Retinal pigment epithelial cell (primary cell): ENCODE data around the gene DIRAS1.

ENCODE experiments used
- DNase-seq: peaks from one replicate; pipeline ENCODE4 v3.0.0-alpha.2; 2010; ENCODE audit warnings: low read depth
- H3K4me3 ChIP-seq: 2 replicates; pipeline ENCODE4 v1.5.1; 2011; ENCODE audit warnings: mild to moderate bottlenecking, low read length, control low read depth, moderate library complexity
- CTCF ChIP-seq: conservative IDR thresholded peaks from 2 replicates; pipeline ENCODE4 v1.5.1; 2011; ENCODE audit warnings: low read depth, low read length, control low read depth, inconsistent platforms

DIRAS1 gene

GRCh38 chr19:2759965-2760364, 38.8 kb upstream of the DIRAS1 start:
- H3K4me3 ChIP-seq = no peak overlapping the region
- TF ChIP-seq CTCF = no peak
- no peak for DNase-seq

GRCh38 chr19:2759362-2759761, 38.2 kb upstream of the DIRAS1 start:
- H3K4me3 ChIP-seq = no peak overlapping the region
- no peak for TF ChIP-seq CTCF
- DNase-seq = no peak

DNA sequence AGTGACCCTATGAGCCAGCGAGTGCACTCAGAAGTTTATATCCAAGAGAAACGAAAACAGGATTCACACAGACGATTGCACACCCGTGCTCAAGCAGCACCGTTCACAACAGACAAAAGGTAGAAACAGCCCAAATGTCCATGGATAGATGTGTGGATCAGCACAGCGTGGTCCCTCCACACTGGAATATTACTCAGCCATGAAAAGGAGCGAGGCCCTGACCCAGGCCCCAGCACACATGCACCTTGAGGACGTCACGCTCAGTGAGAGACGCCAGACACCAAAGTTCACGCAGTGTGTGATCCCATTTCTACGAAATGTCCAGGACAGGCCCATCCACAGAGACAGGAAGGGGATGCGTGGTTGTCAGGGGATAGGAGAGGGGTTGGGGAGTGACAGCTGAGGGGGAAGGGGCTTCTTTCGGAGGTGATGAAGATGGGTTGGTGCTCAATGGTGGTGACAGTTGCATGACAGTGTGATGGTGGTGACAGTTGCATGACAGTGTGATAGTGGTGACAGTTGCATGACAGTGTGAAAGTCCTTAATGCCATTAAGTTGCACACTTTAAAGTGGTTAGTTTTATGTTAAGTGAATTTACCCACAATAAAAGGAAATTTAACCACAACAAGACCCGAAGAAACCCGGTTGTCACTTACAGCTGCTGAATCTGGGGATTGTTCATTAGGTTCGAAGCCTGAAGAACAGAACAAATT, 37.6 kb upstream of the DIRAS1 start:
- no peak overlapping the region for H3K4me3 ChIP-seq
- no peak for DNase-seq
- TF ChIP-seq CTCF = no peak

DNA sequence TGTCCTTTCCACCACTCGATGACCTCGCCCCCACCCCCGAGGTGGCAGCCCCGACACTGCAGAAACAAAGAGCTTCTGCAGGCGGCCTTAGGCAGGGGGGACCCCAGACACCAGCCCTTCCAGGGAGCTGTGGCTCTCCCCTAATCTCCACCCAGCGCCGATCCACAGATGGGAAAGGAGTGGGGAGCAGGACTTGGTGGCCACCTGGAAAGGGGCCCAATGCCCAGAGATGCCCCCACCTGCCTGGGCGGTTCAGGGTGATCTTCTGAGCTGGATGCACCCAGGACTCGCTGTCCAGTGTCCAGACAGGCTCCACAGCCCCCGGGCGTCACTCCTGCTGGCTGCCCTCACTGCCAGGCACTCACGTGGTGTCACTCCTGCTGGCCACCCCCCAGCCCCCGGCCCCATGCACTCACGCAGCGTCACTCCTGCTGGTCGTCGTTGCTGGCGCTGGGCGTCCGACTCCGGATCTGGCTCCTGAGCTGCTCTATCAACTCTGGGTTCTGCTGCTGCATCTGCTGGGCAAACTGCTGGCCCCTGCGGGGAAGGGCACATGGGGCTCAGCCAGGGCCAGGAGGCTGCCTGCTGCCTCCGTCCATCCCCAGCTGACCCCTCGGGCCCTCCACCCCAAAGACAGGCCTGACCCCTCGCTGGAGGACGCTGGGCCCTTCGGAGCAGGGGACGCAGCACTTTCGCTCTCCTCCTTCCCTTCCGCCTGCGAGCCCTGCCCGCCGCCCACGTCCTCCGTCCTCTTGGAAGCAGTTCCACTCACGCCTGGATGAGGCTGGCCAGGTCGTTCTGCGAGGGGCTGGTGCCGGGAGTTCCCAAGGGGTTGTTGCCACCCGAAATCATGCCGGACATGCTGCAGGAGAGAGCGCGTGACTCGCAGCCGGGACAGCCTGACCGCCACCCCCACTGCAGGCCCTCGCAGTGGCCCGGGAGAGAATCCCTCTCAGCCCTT, 36.0 kb upstream of the DIRAS1 start:
- no peak for TF ChIP-seq CTCF
- no peak for DNase-seq
- H3K4me3 ChIP-seq = no peak overlapping the region

DNA sequence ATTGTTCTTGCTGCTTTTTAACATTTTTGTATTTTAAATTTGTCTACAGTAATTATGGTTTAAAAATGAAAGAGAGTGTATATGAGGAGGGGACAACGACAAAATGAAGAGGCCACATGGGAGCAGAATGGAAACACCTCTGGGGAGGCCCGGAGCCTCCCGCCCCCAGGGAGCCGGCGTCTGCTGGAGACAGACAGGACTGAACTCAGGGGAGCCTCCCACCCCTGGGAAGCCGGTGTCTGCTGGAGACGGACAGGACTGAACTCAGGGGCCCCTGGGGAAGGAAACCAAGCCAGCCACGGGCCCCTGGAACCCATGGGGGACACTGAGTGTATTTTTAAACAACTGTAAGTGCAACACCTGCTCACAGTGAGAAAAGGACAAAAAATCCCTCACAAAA, 35.3 kb upstream of the DIRAS1 start:
- TF ChIP-seq CTCF = no peak
- no peak for DNase-seq

DNA sequence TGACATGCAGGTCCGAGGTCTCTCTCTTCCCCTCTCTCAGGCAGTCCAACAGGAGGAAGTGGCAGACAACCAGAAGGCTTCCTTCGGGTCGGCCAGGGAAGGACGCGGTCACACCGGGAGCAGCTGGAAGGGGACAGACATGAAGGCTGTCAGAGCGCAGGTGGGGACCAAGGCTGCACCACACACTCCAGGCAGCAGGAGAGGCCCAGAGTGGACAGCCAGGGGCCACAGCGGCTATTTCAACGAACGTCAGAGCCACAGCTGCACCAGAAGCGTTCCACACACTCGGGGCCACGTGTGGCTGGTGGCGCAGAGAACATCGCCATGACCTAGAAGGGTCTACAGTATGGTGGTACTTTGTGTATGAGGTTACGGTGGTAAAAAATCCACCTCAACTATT, 34.6 kb upstream of the DIRAS1 start:
- no peak overlapping the region for H3K4me3 ChIP-seq
- no peak for DNase-seq
- no peak for TF ChIP-seq CTCF

More for the DNA sequence above, 35.3 kb upstream of the DIRAS1 start:
- no peak overlapping the region for H3K4me3 ChIP-seq

DNA sequence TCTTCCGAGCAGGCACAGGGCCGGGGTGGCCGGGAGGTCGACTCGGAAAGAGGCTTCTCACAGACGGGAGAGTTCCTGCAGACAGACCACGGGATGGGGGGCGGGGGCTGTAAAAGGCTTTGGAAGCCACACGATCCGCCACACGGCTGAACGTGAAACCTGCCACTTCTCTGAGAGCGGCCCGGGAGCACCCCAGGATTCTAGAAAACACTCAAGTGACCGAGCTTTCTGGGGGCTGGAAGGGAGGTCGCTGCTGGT, 34.2 kb upstream of the DIRAS1 start:
- no peak for TF ChIP-seq CTCF
- no peak overlapping the region for H3K4me3 ChIP-seq

More for the DNA sequence above, 34.2 kb upstream of the DIRAS1 start:
- no peak for DNase-seq
